Measurements from ENCODE around the gene STK11.

DNA sequence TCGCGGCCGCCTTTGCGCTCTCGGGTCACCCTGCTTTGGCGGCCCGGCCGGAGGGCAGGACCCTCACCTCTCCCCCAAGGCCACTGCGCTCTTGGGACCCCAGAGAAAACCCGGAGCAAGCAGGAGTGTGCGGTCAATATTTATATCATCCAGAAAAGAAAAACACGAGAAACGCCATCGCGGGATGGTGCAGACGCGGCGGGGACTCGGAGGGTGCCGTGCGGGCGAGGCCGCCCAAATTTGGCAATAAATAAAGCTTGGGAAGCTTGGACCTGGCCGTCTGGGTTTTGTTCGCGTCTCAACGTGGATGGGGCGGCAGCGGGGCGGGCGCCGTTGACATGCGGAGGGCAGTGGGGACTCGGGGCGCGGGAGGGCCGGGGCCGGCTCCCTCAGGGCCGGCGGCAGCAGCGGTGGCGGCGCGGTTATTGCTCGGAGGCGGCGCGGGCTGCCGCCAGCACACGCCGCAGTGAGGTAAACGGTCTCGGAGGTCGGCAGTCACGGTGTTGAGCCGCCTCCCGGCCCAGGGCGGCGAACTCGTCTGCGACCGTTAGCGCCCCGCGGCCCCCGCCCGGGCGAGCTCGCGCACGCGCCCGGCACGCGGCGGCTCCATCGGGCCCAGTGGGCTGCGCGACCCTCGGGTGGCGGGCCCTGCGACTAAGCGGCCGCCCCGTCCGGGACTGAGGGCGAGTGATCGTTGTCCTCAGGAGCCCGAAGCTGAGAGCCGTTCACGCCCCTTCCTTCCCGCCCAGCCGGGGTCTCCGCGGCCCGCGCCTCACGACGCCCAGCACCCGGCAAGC, 22.8 kb downstream of the STK11 start:
- TF ChIP-seq, protein P1, sequence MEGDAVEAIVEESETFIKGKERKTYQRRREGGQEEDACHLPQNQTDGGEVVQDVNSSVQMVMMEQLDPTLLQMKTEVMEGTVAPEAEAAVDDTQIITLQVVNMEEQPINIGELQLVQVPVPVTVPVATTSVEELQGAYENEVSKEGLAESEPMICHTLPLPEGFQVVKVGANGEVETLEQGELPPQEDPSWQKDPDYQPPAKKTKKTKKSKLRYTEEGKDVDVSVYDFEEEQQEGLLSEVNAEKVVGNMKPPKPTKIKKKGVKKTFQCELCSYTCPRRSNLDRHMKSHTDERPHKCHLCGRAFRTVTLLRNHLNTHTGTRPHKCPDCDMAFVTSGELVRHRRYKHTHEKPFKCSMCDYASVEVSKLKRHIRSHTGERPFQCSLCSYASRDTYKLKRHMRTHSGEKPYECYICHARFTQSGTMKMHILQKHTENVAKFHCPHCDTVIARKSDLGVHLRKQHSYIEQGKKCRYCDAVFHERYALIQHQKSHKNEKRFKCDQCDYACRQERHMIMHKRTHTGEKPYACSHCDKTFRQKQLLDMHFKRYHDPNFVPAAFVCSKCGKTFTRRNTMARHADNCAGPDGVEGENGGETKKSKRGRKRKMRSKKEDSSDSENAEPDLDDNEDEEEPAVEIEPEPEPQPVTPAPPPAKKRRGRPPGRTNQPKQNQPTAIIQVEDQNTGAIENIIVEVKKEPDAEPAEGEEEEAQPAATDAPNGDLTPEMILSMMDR (conservative IDR thresholded peaks at IDR 0.05; ENCODE audit: low read length) = no peak
- TF ChIP-seq EZH2phosphoT487 (IDR thresholded peaks at IDR 0.05; ENCODE audit: borderline replicate concordance, low read depth, low read length) = no peak
